PC-3 (cell line): ENCODE data around the gene AIMP1. TPM values are rescaled to one million over a fixed set of nuclear protein-coding genes. Genes with fewer than 3 reads are reported as not detected.

ENCODE experiments used
- ATAC-seq: fragments of 200-7000 bp; cut with Tn5 transposase; 2 replicates; pipeline ENCODE4 v1.9.1; 2020; ENCODE audit warnings: mild to moderate bottlenecking, moderate library complexity
- BruUV-seq: library from RNA; stranded (reverse); fragments of 400-500 nt; replicated peaks from 2 replicates; lab custom pipeline; 2021; lab: Mats Ljungman, UMichigan
- CTCF ChIA-PET: fragments of 300-600 bp; sonication (Branson Sonifier 250); formaldehyde crosslinking; loops from one replicate; lab custom pipeline; 2022; ENCODE audit warnings: antibody characterized with exemption; lab: Charles Lee
- POLR2A ChIA-PET: fragments of 300-600 bp; sonication (Branson Sonifier 250); formaldehyde crosslinking; loops from one replicate; lab custom pipeline; 2022; ENCODE audit warnings: antibody characterized with exemption; ENCODE audit not compliant: unreplicated experiment; lab: Charles Lee
- DNase-seq: peaks from one replicate; pipeline ENCODE4 v3.0.0-alpha.2; 2015
- H2AFZ ChIP-seq: fragments of 300-600 bp; sonication (generic); 2 replicates; pipeline ENCODE4 v1.6.0; 2016; ENCODE audit warnings: antibody characterized with exemption, low read length
- H3F3A ChIP-seq: fragments of 300-600 bp; sonication (generic); one replicate; pipeline ENCODE4 v1.6.0; 2017; ENCODE audit warnings: antibody characterized with exemption, low read length, control low read depth, mild to moderate bottlenecking; ENCODE audit not compliant: unreplicated experiment
- H3K27ac ChIP-seq: fragments of 300-600 bp; sonication (generic); 2 replicates; pipeline ENCODE4 v1.5.1; 2016; ENCODE audit warnings: mild to moderate bottlenecking, low read length
- H3K27me3 ChIP-seq: fragments of 300-600 bp; sonication (generic); 2 replicates; pipeline ENCODE4 v1.6.1; 2016; ENCODE audit warnings: low read length, mixed read lengths
- H3K36me3 ChIP-seq: fragments of 300-600 bp; sonication (generic); 2 replicates; pipeline ENCODE4 v1.6.1; 2016; ENCODE audit warnings: low read depth, mixed run types, low read length, mixed read lengths
- H3K4me1 ChIP-seq: fragments of 300-600 bp; sonication (generic); 2 replicates; pipeline ENCODE4 v1.5.1; 2016; ENCODE audit warnings: low read length; ENCODE audit not compliant: insufficient read depth
- H3K4me2 ChIP-seq: fragments of 300-600 bp; sonication (generic); 2 replicates; pipeline ENCODE4 v1.6.0; 2016; ENCODE audit warnings: low read length
- H3K4me3 ChIP-seq: fragments of 300-600 bp; sonication (generic); 2 replicates; pipeline ENCODE4 v1.5.1; 2016; ENCODE audit warnings: mild to moderate bottlenecking, low read length, mixed read lengths
- H3K79me2 ChIP-seq: fragments of 300-600 bp; sonication (generic); 2 replicates; pipeline ENCODE4 v1.6.1; 2017; ENCODE audit warnings: low read length, mixed read lengths
- H3K9ac ChIP-seq: fragments of 300-600 bp; sonication (generic); 2 replicates; pipeline ENCODE4 v1.6.0; 2016; ENCODE audit warnings: mild to moderate bottlenecking, low read length
- H3K9me2 ChIP-seq: fragments of 300-600 bp; sonication (generic); replicated peaks from 2 replicates; pipeline ENCODE4 v1.6.1; 2016; ENCODE audit warnings: mixed run types, low read length, mixed read lengths
- H3K9me3 ChIP-seq: fragments of 300-600 bp; sonication (generic); 2 replicates; pipeline ENCODE4 v1.6.1; 2016; ENCODE audit warnings: low read length, mixed read lengths
- H4K20me1 ChIP-seq: fragments of 300-600 bp; sonication (generic); 2 replicates; pipeline ENCODE4 v1.6.1; 2016; ENCODE audit warnings: low read length, mixed read lengths
- EZH2 ChIP-seq: fragments of 300-600 bp; sonication (generic); IDR thresholded peaks from one replicate; pipeline ENCODE4 v1.6.1; 2017; ENCODE audit warnings: antibody characterized with exemption, mild to moderate bottlenecking, low read length; ENCODE audit not compliant: unreplicated experiment
- EZH2phosphoT487 ChIP-seq: fragments of 300-600 bp; sonication (generic); IDR thresholded peaks from 2 replicates; pipeline ENCODE4 v1.6.1; 2018; ENCODE audit warnings: mild to moderate bottlenecking, antibody characterized with exemption, low read length, borderline replicate concordance
- intact Hi-C: fragments of 100-400 bp; cut with micrococcal nuclease; formaldehyde crosslinking; loops from 2 replicates; pipeline ENCODE4 v1.9.0; 2023
- total RNA-seq: library from RNA; depleted of rRNA; stranded (reverse); fragments of >200 nt; gene quantifications from 2 replicates; pipeline ENCODE4 v1.2.3, GENCODE V29; 2014
- TF ChIP-seq, protein P1 (sequence below): fragments of 300-600 bp; sonication (generic); conservative IDR thresholded peaks from 2 replicates; pipeline ENCODE4 v1.5.1; 2017; ENCODE audit warnings: antibody characterized with exemption, low read depth, mild to moderate bottlenecking, low read length

AIMP1 gene
- total RNA-seq, 1 experiment from 2014 or later: 15.9 TPM

DNA sequence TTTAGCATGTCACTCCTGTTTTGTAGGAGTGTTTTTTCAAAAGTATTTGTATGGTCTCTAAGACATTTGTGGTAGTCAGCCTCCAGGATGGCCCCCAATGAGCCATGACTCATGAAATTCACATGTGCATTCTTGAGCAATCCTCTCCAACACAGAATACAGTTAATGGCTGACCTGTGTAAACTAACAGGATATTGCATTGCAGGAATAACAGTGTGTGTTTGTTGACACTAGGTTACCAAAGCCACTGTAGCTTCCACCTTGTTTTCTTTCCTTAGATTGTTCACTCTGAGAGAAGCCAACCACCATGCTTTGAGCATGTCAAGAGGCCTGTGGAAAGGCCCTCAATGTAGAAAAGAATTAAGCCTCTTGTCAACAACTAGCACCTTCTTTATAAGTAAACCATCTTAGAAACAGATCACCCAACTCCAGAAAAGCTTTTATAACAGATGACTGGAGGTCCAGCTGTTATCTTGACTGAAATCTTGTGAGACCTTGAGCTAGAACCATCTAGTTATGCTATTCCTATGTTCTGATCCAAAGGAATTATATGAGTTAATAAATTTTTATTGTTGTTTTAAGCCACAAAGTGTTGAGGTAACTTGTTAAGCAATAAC, 28.9 kb upstream of the AIMP1 start:
- H3F3A ChIP-seq: no peaks in the 10 kb centered on the region
- ATAC-seq (peak; percentile 65), DNase-seq (peak; percentile 65)
- peak overlapping the region; percentile 47 for H3K27ac ChIP-seq
- no peak overlapping the region for H3K9ac ChIP-seq
- intact Hi-C loops: no loop called here
- CTCF ChIA-PET: no interaction called here
- H3K4me3 ChIP-seq: no peak overlapping the region
- no peaks in the 10 kb centered on the region for H3K27me3 ChIP-seq
- H3K4me2 ChIP-seq: no peak overlapping the region
- POLR2A ChIA-PET: no interaction called here
- H2AFZ ChIP-seq: peak overlapping the region; percentile 22; the same call in 1 of the 2 replicates
- no peak for TF ChIP-seq EZH2
- TF ChIP-seq EZH2phosphoT487: no peak
- TF ChIP-seq, protein P1, sequence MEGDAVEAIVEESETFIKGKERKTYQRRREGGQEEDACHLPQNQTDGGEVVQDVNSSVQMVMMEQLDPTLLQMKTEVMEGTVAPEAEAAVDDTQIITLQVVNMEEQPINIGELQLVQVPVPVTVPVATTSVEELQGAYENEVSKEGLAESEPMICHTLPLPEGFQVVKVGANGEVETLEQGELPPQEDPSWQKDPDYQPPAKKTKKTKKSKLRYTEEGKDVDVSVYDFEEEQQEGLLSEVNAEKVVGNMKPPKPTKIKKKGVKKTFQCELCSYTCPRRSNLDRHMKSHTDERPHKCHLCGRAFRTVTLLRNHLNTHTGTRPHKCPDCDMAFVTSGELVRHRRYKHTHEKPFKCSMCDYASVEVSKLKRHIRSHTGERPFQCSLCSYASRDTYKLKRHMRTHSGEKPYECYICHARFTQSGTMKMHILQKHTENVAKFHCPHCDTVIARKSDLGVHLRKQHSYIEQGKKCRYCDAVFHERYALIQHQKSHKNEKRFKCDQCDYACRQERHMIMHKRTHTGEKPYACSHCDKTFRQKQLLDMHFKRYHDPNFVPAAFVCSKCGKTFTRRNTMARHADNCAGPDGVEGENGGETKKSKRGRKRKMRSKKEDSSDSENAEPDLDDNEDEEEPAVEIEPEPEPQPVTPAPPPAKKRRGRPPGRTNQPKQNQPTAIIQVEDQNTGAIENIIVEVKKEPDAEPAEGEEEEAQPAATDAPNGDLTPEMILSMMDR: no peak
- no peaks in the 10 kb centered on the region for H3K79me2 ChIP-seq
- H3K4me1 ChIP-seq: peaks cover 9% of the 10 kb centered on the region
- H3K36me3 ChIP-seq: no peaks in the 10 kb centered on the region
- H3K9me2 ChIP-seq: no peaks in the 10 kb centered on the region
- H4K20me1 ChIP-seq: no peaks in the 10 kb centered on the region
- no TSS peak for BruUV-seq
- no peaks in the 10 kb centered on the region for H3K9me3 ChIP-seq

DNA sequence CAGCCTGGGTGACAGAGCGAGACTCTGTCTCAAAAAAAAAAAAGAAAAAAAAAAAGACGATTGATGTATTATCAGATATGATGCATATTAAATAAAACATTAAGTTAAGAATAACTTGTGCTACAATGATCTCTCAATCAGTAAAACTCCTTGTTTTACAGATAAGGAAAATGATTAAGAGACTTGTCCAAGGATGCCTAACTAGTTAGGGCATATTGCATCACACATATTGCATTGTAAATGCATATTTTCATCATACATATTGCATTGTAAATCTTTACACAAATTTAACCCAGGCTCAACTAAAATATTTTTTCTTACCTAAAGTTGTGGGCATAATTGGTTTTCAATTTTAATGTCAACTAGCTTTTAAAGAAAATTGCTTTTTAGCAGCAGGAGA, 26.6 kb upstream of the AIMP1 start:
- no peaks in the 10 kb centered on the region for H3K27me3 ChIP-seq
- no peak overlapping the region for H3K4me3 ChIP-seq
- no peaks in the 10 kb centered on the region for H4K20me1 ChIP-seq
- ChIA-PET CTCF (no interaction called here), POLR2A (no interaction called here)
- no peak overlapping the region for H3K27ac ChIP-seq
- H3F3A ChIP-seq: no peaks in the 10 kb centered on the region
- H3K4me2 ChIP-seq: no peak overlapping the region
- no peaks in the 10 kb centered on the region for H3K9me3 ChIP-seq
- H2AFZ ChIP-seq: no peak overlapping the region
- peaks cover 9% of the 10 kb centered on the region for H3K4me1 ChIP-seq
- H3K36me3 ChIP-seq: no peaks in the 10 kb centered on the region
- ATAC-seq (no peak), DNase-seq (no peak)
- H3K79me2 ChIP-seq: no peaks in the 10 kb centered on the region
- no peak for TF ChIP-seq EZH2phosphoT487
- BruUV-seq: no TSS peak
- intact Hi-C loops: no loop called here
- H3K9ac ChIP-seq: no peak overlapping the region
- no peaks in the 10 kb centered on the region for H3K9me2 ChIP-seq

GRCh38 chr4:106291678-106292077, 24.7 kb upstream of the AIMP1 start:
- Histone ChIP-seq H3K4me2 (no peak overlapping the region), H3K4me3 (no peak overlapping the region), H3K79me2 (no peaks in the 10 kb centered on the region), H3K36me3 (no peaks in the 10 kb centered on the region), H3K9me3 (no peaks in the 10 kb centered on the region), H3K27me3 (no peaks in the 10 kb centered on the region), H3K4me1 (peaks cover 9% of the 10 kb centered on the region), H3F3A (no peaks in the 10 kb centered on the region), H3K27ac (no peak overlapping the region), H3K9me2 (no peaks in the 10 kb centered on the region), H3K9ac (no peak overlapping the region), H4K20me1 (no peaks in the 10 kb centered on the region), H2AFZ (no peak overlapping the region)
- no peak for TF ChIP-seq EZH2
- TF ChIP-seq, protein P1: no peak
- TF ChIP-seq EZH2phosphoT487: no peak
- POLR2A ChIA-PET: no interaction called here
- intact Hi-C loops: no loop called here
- CTCF ChIA-PET: no interaction called here
- BruUV-seq: no TSS peak
- no peak for DNase-seq
- no peak for ATAC-seq
